Lower leg skin (tissue), 3 donors: ENCODE data around the gene LRSAM1.

Experiments
- CTCF ChIP-seq, 3 donors: fragments of 450-650 bp; IDR thresholded peaks; one replicate each; pipeline ENCODE4 v1.5.1; 2016; ENCODE audit warnings: antibody characterized with exemption in 3 of 3, mild to moderate bottlenecking in 3 of 3, moderate library complexity in 2 of 3
- POLR2A ChIP-seq, 2 donors: fragments of 450-650 bp; IDR thresholded peaks; one replicate each; pipeline ENCODE4 v1.6.1; 2016 to 2017; ENCODE audit warnings: antibody characterized with exemption in 2 of 2, mild to moderate bottlenecking in 1 of 2, moderate library complexity in 1 of 2

GRCh38 chr9:127419348-127419747 lies 32.0 kb upstream of the LRSAM1 start:
- no peak for TF ChIP-seq CTCF (IDR thresholded peaks at IDR 0.05)
- no peak for TF ChIP-seq POLR2A (IDR thresholded peaks at IDR 0.05)
